Hepatocyte (in vitro differentiated cells): ENCODE measurements around the gene LGALS3BP. TPM values are rescaled to one million over a fixed set of nuclear protein-coding genes. Genes with fewer than 3 reads are reported as not detected.

Source experiments
- DNase-seq: peaks from one replicate; pipeline ENCODE4 v3.0.0-alpha.2; 2016; ENCODE audit warnings: low spot score
- H2AFZ ChIP-seq: fragments of 200-600 bp; sonication (generic); 2 replicates; pipeline ENCODE4 v1.6.0; 2016; ENCODE audit warnings: antibody characterized with exemption, mild to moderate bottlenecking
- H3K27ac ChIP-seq: fragments of 200-600 bp; sonication (generic); 2 replicates; pipeline ENCODE4 v1.5.1; 2016; ENCODE audit warnings: mild to moderate bottlenecking
- H3K27me3 ChIP-seq: fragments of 200-600 bp; sonication (generic); 2 replicates; pipeline ENCODE4 v1.6.1; 2016
- H3K36me3 ChIP-seq: fragments of 200-600 bp; sonication (generic); replicated peaks from 2 replicates; pipeline ENCODE4 v1.5.1; 2016; ENCODE audit warnings: low read depth; ENCODE audit not compliant: insufficient read depth
- H3K4me1 ChIP-seq: fragments of 200-600 bp; sonication (generic); 2 replicates; pipeline ENCODE4 v1.5.1; 2016; ENCODE audit warnings: mild to moderate bottlenecking, moderate library complexity; ENCODE audit not compliant: insufficient read depth
- H3K4me2 ChIP-seq: fragments of 200-600 bp; sonication (generic); 2 replicates; pipeline ENCODE4 v1.6.0; 2016
- H3K4me3 ChIP-seq: fragments of 200-600 bp; sonication (generic); 2 replicates; pipeline ENCODE4 v1.5.1; 2016; ENCODE audit warnings: mild to moderate bottlenecking
- H3K79me2 ChIP-seq: fragments of 200-600 bp; sonication (generic); 2 replicates; pipeline ENCODE4 v1.6.0; 2017; ENCODE audit warnings: mild to moderate bottlenecking
- H3K9me2 ChIP-seq: fragments of 200-600 bp; sonication (generic); replicated peaks from 2 replicates; pipeline ENCODE4 v1.6.0; 2017; ENCODE audit warnings: mild to moderate bottlenecking; ENCODE audit not compliant: insufficient read depth
- H3K9me3 ChIP-seq: fragments of 200-600 bp; sonication (generic); 2 replicates; pipeline ENCODE4 v1.5.1; 2016; ENCODE audit warnings: low read depth, mild to moderate bottlenecking
- H4K20me1 ChIP-seq: fragments of 200-600 bp; sonication (generic); 2 replicates; pipeline ENCODE4 v1.6.0; 2016; ENCODE audit warnings: mild to moderate bottlenecking; ENCODE audit not compliant: insufficient read depth, poor library complexity, severe bottlenecking
- CTCF ChIP-seq: fragments of 200-600 bp; sonication (generic); IDR thresholded peaks from 2 replicates; pipeline ENCODE4 v1.5.1; 2016; ENCODE audit warnings: antibody characterized with exemption, mild to moderate bottlenecking; ENCODE audit not compliant: poor library complexity
- EZH2 ChIP-seq: fragments of 200-600 bp; sonication (generic); IDR thresholded peaks from 2 replicates; pipeline ENCODE4 v1.6.1; 2016; ENCODE audit warnings: antibody characterized with exemption, mild to moderate bottlenecking, borderline replicate concordance
- EZH2phosphoT487 ChIP-seq: fragments of 200-600 bp; sonication (generic); IDR thresholded peaks from one replicate; pipeline ENCODE4 v1.6.1; 2018; ENCODE audit warnings: antibody characterized with exemption, mild to moderate bottlenecking, low read depth, moderate library complexity; ENCODE audit not compliant: unreplicated experiment, severe bottlenecking
- whole genome bisulfite sequencing: methylation state at CpG from one replicate; pipeline ENCODE4 v1.1.6; 2016; ENCODE audit warnings: low lambda C conversion rate; ENCODE audit errors: missing lambda C conversion rate; 5-methylcytosine and 5-hydroxymethylcytosine counted together
- polyA plus RNA-seq: library from polyadenylated mRNA; unstranded; fragments of >200 nt; fragmentation: Nextera tagmentation; extraction: Ambion mirVana; gene quantifications from 2 replicates; pipeline ENCODE4 v1.2.1, GENCODE V29; 2016
- total RNA-seq: library from RNA; depleted of rRNA; stranded (reverse); fragments of >200 nt; gene quantifications from 2 replicates; pipeline ENCODE4 v1.2.3, GENCODE V29; 2014

The LGALS3BP gene
- total and polyA plus RNA-seq, 2 experiments from 2014 or later: 305 to 787 TPM

- H3K9me2 ChIP-seq: no peaks in the 10 kb centered on the region
- no peaks in the 10 kb centered on the region for H3K27me3 ChIP-seq
- no peak overlapping the region for H2AFZ ChIP-seq
- H3K36me3 ChIP-seq: no peaks in the 10 kb centered on the region
- no peaks in the 10 kb centered on the region for H3K9me3 ChIP-seq
- no peak overlapping the region for H3K4me2 ChIP-seq
- H3K4me1 ChIP-seq: peaks cover 9% of the 10 kb centered on the region
- no peaks in the 10 kb centered on the region for H4K20me1 ChIP-seq
- no peak overlapping the region for H3K27ac ChIP-seq
- no peak for TF ChIP-seq EZH2phosphoT487
- no peak for TF ChIP-seq EZH2
- no peak for TF ChIP-seq CTCF
- no peak overlapping the region for H3K4me3 ChIP-seq
- H3K79me2 ChIP-seq: no peaks in the 10 kb centered on the region
- DNase-seq: no peak
- 73% methylated on average over 6 of the region's 6 CpGs for WGBS
These were observed 39.0 kb downstream of the LGALS3BP start for GRCh38 chr17:78940708-78941107.

- Histone ChIP-seq H3K9me2 (no peaks in the 10 kb centered on the region), H2AFZ (no peak overlapping the region), H3K27ac (no peak overlapping the region), H3K36me3 (no peaks in the 10 kb centered on the region), H3K4me3 (no peak overlapping the region), H3K27me3 (no peaks in the 10 kb centered on the region), H3K4me1 (peaks cover 13% of the 10 kb centered on the region), H3K4me2 (no peak overlapping the region), H4K20me1 (no peaks in the 10 kb centered on the region), H3K79me2 (no peaks in the 10 kb centered on the region), H3K9me3 (no peaks in the 10 kb centered on the region)
- no peak for DNase-seq
- TF ChIP-seq EZH2 (no peak), CTCF (no peak), EZH2phosphoT487 (no peak)
- WGBS: 91% methylated on average over 5 of the region's 5 CpGs
These were observed 39.5 kb downstream of the LGALS3BP start for GRCh38 chr17:78940258-78940657.

DNA sequence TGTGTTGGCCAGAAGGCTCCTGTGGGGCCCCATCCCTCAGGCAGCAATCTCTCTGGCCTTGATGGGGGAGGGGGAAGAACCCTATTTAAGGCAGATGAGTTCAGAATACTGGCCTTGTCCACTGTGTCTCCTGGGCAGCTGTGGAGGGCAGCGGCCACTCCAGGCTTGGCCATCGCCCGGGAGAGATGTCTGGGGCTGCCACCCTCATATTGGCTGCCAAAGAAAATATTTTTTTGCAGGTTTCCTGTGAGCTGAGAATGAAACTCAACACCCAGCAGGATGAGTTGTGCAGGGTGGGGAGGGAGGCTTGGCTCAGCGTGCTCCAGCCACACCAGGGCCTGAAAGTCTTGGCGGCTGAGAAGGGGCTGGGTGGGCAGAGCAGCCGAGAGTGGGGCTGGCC, 40.1 kb downstream of the LGALS3BP start:
- DNase-seq: no peak
- no peaks in the 10 kb centered on the region for H3K9me3 ChIP-seq
- H3K9me2 ChIP-seq: no peaks in the 10 kb centered on the region
- WGBS: 83% methylated on average over 6 of the region's 6 CpGs
- no peaks in the 10 kb centered on the region for H3K79me2 ChIP-seq
- no peaks in the 10 kb centered on the region for H4K20me1 ChIP-seq
- no peak overlapping the region for H2AFZ ChIP-seq
- no peak overlapping the region for H3K4me2 ChIP-seq
- no peak overlapping the region for H3K27ac ChIP-seq
- H3K4me3 ChIP-seq: no peak overlapping the region
- H3K4me1 ChIP-seq: peaks cover 20% of the 10 kb centered on the region
- H3K36me3 ChIP-seq: no peaks in the 10 kb centered on the region
- TF ChIP-seq CTCF (no peak), EZH2phosphoT487 (no peak), EZH2 (no peak)
- no peaks in the 10 kb centered on the region for H3K27me3 ChIP-seq

GRCh38 chr17:78937561-78937960, 42.2 kb downstream of the LGALS3BP start:
- peaks cover 33% of the 10 kb centered on the region for H3K4me1 ChIP-seq
- WGBS: 78% methylated on average over 11 of the region's 11 CpGs
- H4K20me1 ChIP-seq: no peaks in the 10 kb centered on the region
- no peaks in the 10 kb centered on the region for H3K36me3 ChIP-seq
- H2AFZ ChIP-seq: no peak overlapping the region
- no peaks in the 10 kb centered on the region for H3K27me3 ChIP-seq
- no peaks in the 10 kb centered on the region for H3K9me3 ChIP-seq
- no peak overlapping the region for H3K27ac ChIP-seq
- no peak overlapping the region for H3K4me2 ChIP-seq
- H3K4me3 ChIP-seq: no peak overlapping the region
- no peaks in the 10 kb centered on the region for H3K79me2 ChIP-seq
- H3K9me2 ChIP-seq: no peaks in the 10 kb centered on the region
- no peak for DNase-seq
- TF ChIP-seq CTCF (no peak), EZH2phosphoT487 (no peak), EZH2 (no peak)
